NCI-H1417 (cell line): ENCODE data around the gene SPTAN1.

Experiments
- DNase-seq, 3 experiments: peaks; one replicate each; lab custom pipeline; 2025; lab: John Stamatoyannopoulos, UW

Gene SPTAN1

GRCh38 chr9:128595471-128595870 is 43.1 kb downstream of the SPTAN1 start:
- DNase-seq, result no peak

GRCh38 chr9:128600099-128600498 is 47.7 kb downstream of the SPTAN1 start:
- no peak for DNase-seq

GRCh38 chr9:128603697-128604096 is 51.3 kb downstream of the SPTAN1 start:
- DNase-seq, result no peak

- no peak for DNase-seq
Measured at GRCh38 chr9:128607642-128608350, 55.4 kb downstream of the SPTAN1 start.

GRCh38 chr9:128610897-128611296 is 58.5 kb downstream of the SPTAN1 start:
- DNase-seq, result no peak

GRCh38 chr9:128611600-128612394 is 59.4 kb downstream of the SPTAN1 start:
- no peak for DNase-seq

GRCh38 chr9:128614728-128615127 is 62.3 kb downstream of the SPTAN1 start:
- no peak for DNase-seq

- no peak for DNase-seq
Measured at GRCh38 chr9:128615571-128615970, 63.2 kb downstream of the SPTAN1 start.

GRCh38 chr9:128617943-128618342 is 65.6 kb downstream of the SPTAN1 start:
- DNase-seq, result no peak

- no peak for DNase-seq
Measured at GRCh38 chr9:128619127-128619526, 66.7 kb downstream of the SPTAN1 start.

- no peak for DNase-seq
Measured at GRCh38 chr9:128619779-128620178, 67.4 kb downstream of the SPTAN1 start.

GRCh38 chr9:128621730-128622455 is 69.5 kb downstream of the SPTAN1 start:
- DNase-seq, result peak in 1 of 3 experiments; percentile 36

- DNase-seq, result no peak
Measured at GRCh38 chr9:128624566-128624965, 72.2 kb downstream of the SPTAN1 start.

- DNase-seq, result no peak
Measured at GRCh38 chr9:128625391-128626146, 73.2 kb downstream of the SPTAN1 start.

- no peak for DNase-seq
Measured at GRCh38 chr9:128626181-128626580, 73.8 kb downstream of the SPTAN1 start.

- no peak for DNase-seq
Measured at GRCh38 chr9:128627127-128627715, 74.8 kb downstream of the SPTAN1 start.

- DNase-seq, result no peak
Measured at GRCh38 chr9:128627906-128628305, 75.5 kb downstream of the SPTAN1 start.

GRCh38 chr9:128628471-128629048 is 76.2 kb downstream of the SPTAN1 start:
- no peak for DNase-seq

GRCh38 chr9:128629136-128629535 is 76.7 kb downstream of the SPTAN1 start:
- no peak for DNase-seq

- no peak for DNase-seq
Measured at GRCh38 chr9:128629852-128630545, 77.6 kb downstream of the SPTAN1 start.

- no peak for DNase-seq
Measured at GRCh38 chr9:128631636-128632035, 79.2 kb downstream of the SPTAN1 start.
